Measurements from ENCODE around the gene TRIM65.

DNA sequence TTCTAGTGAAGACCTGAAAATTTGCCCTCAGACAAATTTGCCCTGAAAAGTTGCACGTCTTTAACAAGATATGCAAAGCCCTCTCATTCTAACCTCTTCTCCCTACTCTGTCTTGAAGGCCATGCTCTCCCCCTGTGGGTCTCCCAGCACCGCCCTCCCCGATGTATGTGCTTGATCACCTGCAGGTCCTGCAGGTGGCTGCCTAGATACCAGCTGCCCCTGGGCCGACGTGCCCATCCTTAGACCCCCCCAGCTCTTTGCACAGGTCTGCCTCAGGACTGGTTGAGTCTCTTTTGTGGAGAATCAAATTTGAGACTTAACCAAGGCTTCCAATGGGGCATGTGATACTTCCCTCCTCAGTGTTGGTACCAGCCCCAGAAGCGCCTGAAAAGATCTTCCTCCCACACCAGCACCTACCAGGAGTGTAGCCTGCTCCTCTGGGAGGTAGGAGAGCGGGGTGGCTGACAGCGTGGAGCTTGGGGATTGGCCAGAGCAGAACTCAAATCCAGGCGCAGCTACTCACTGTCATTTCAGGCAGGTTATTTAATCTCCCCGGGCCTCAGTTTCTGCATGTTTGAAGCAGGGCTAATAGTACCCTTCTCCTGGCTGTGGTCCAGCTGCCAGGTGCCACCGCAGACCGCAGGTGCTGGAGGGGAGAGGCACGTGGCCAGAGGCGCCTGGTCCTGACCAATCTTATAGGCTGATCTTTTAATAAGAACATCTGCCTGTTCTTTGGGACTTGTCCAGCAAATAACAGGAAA is 12.5 kb upstream of the TRIM65 start:
- no peak for TF ChIP-seq RNF2 (conservative IDR thresholded peaks at IDR 0.05; ENCODE audit: low read depth)
- no peak for TF ChIP-seq MTF2 (CRISPR knock-in tag; IDR thresholded peaks at IDR 0.05; ENCODE audit: borderline replicate concordance)
- TF ChIP-seq, protein P1, sequence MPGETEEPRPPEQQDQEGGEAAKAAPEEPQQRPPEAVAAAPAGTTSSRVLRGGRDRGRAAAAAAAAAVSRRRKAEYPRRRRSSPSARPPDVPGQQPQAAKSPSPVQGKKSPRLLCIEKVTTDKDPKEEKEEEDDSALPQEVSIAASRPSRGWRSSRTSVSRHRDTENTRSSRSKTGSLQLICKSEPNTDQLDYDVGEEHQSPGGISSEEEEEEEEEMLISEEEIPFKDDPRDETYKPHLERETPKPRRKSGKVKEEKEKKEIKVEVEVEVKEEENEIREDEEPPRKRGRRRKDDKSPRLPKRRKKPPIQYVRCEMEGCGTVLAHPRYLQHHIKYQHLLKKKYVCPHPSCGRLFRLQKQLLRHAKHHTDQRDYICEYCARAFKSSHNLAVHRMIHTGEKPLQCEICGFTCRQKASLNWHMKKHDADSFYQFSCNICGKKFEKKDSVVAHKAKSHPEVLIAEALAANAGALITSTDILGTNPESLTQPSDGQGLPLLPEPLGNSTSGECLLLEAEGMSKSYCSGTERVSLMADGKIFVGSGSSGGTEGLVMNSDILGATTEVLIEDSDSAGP (CRISPR knock-in tag; IDR thresholded peaks at IDR 0.05; ENCODE audit: borderline replicate concordance): no peak
- TF ChIP-seq HDAC2 (CRISPR knock-in tag; IDR thresholded peaks at IDR 0.05): no peak
- no peak for TF ChIP-seq NR3C1 (CRISPR knock-in tag; IDR thresholded peaks at IDR 0.05)
- no peak for TF ChIP-seq FOXA3 (CRISPR knock-in tag; IDR thresholded peaks at IDR 0.05)
- no peak for TF ChIP-seq JDP2 (CRISPR knock-in tag; IDR thresholded peaks at IDR 0.05; ENCODE audit: borderline replicate concordance)
- TF ChIP-seq, protein P2, sequence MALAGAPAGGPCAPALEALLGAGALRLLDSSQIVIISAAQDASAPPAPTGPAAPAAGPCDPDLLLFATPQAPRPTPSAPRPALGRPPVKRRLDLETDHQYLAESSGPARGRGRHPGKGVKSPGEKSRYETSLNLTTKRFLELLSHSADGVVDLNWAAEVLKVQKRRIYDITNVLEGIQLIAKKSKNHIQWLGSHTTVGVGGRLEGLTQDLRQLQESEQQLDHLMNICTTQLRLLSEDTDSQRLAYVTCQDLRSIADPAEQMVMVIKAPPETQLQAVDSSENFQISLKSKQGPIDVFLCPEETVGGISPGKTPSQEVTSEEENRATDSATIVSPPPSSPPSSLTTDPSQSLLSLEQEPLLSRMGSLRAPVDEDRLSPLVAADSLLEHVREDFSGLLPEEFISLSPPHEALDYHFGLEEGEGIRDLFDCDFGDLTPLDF (CRISPR knock-in tag; IDR thresholded peaks at IDR 0.05): no peak
- TF ChIP-seq, protein P3, sequence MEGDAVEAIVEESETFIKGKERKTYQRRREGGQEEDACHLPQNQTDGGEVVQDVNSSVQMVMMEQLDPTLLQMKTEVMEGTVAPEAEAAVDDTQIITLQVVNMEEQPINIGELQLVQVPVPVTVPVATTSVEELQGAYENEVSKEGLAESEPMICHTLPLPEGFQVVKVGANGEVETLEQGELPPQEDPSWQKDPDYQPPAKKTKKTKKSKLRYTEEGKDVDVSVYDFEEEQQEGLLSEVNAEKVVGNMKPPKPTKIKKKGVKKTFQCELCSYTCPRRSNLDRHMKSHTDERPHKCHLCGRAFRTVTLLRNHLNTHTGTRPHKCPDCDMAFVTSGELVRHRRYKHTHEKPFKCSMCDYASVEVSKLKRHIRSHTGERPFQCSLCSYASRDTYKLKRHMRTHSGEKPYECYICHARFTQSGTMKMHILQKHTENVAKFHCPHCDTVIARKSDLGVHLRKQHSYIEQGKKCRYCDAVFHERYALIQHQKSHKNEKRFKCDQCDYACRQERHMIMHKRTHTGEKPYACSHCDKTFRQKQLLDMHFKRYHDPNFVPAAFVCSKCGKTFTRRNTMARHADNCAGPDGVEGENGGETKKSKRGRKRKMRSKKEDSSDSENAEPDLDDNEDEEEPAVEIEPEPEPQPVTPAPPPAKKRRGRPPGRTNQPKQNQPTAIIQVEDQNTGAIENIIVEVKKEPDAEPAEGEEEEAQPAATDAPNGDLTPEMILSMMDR (CRISPR knock-in tag; IDR thresholded peaks at IDR 0.05): no peak
- TF ChIP-seq MXI1 (IDR thresholded peaks at IDR 0.05; ENCODE audit: borderline replicate concordance, low read depth, low read length): no peak
- TF ChIP-seq, protein P4, sequence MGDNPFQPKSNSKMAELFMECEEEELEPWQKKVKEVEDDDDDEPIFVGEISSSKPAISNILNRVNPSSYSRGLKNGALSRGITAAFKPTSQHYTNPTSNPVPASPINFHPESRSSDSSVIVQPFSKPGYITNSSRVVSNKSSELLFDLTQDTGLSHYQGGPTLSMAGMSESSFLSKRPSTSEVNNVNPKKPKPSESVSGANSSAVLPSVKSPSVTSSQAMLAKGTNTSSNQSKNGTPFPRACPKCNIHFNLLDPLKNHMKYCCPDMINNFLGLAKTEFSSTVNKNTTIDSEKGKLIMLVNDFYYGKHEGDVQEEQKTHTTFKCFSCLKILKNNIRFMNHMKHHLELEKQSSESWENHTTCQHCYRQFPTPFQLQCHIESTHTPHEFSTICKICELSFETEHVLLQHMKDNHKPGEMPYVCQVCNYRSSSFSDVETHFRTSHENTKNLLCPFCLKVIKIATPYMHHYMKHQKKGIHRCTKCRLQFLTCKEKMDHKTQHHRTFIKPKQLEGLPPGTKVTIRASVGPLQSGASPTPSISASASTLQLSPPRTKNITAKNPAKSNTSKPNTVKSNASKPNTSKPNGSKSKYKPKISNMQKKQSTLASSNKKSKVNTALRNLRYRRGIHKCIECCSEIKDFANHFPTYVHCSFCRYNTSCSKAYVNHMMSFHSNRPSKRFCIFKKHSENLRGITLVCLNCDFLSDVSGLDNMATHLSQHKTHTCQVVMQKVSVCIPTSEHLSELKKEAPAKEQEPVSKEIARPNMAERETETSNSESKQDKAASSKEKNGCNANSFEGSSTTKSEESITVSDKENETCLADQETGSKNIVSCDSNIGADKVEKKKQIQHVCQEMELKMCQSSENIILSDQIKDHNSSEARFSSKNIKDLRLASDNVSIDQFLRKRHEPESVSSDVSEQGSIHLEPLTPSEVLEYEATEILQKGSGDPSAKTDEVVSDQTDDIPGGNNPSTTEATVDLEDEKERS (CRISPR knock-in tag; IDR thresholded peaks at IDR 0.05): no peak
- TF ChIP-seq ZNF670 (CRISPR knock-in tag; IDR thresholded peaks at IDR 0.05; ENCODE audit: borderline replicate concordance): no peak
- no peak for TF ChIP-seq POLR2A (IDR thresholded peaks at IDR 0.05; ENCODE audit: insufficient read depth in 1 of 2, low read depth in 2 of 2, low read length in 2 of 2)
- no peak for TF ChIP-seq PCBP2 (optimal IDR thresholded peaks at IDR 0.05; ENCODE audit: low read depth, low read length, poor library complexity, severe bottlenecking)

Measured in HepG2 (cell line).